Measurements from ENCODE around the gene EDEM3. TPM values are rescaled to one million over a fixed set of nuclear protein-coding genes. Genes with fewer than 3 reads are reported as not detected.

EDEM3 gene
- total RNA-seq, 2 donors from 2014 or later = 11.8 to 12.7 TPM

- ATAC-seq (no peak), DNase-seq (ENCODE audit: low spot score in 2 of 2) (no peak)
- H3K27ac Mint-ChIP-seq = no peak overlapping the region
- no peaks in the 10 kb centered on the region for H3K9me3 Mint-ChIP-seq
- H3K36me3 Mint-ChIP-seq = no peaks in the 10 kb centered on the region
These were observed 114.2 kb downstream of the EDEM3 start for GRCh38 chr1:184640505-184640904.

Other genes starting within 250 kb of the EDEM3 start
- gene NIBAN1, start 219.7 kb upstream of the EDEM3 start, total RNA-seq = 10 to 100 TPM in 1 of 2 donors, 1 to 10 TPM in 1; 3.4 to 19.4 TPM

Measured in activated naive CD4-positive, alpha-beta T cell treated with anti-CD3 and anti-CD28 coated beads, Interleukin-2, amount 50 U/mL, for 72 hours (primary cell).